H1 (cell line): ENCODE data around the gene RGS17.

Experiments used
- ATF3 ChIP-seq: IDR thresholded peaks from 2 replicates; pipeline ENCODE4 v1.6.1; 2011; ENCODE audit warnings: low read depth, mild to moderate bottlenecking, low read length; ENCODE audit not compliant: insufficient read depth
- CEBPB ChIP-seq: IDR thresholded peaks from 2 replicates; pipeline ENCODE4 v1.6.1; 2012; ENCODE audit warnings: low read depth, low read length
- CREB1 ChIP-seq: IDR thresholded peaks from 2 replicates; pipeline ENCODE4 v1.6.1; 2012; ENCODE audit warnings: inconsistent platforms
- CTCF ChIP-seq, 3 experiments: IDR thresholded peaks; 1 replicate in 2 of 3; 2 replicates in 1 of 3; pipeline versions ENCODE4 v1.5.1 to v1.6.1; 2011; ENCODE audit warnings: low read length in 3 of 3, mild to moderate bottlenecking in 3 of 3, inconsistent platforms in 2 of 3, low read depth in 1 of 3, moderate library complexity in 1 of 3; ENCODE audit not compliant: insufficient read depth in 1 of 3; ENCODE audit errors: control extremely low read depth in 1 of 3
- EP300 ChIP-seq, 2 experiments: IDR thresholded peaks; 1 replicate in 1 of 2; 2 replicates in 1 of 2; pipeline ENCODE4 v1.6.1; 2011 to 2012; ENCODE audit warnings: low read depth in 2 of 2, low read length in 2 of 2, mild to moderate bottlenecking in 2 of 2, borderline replicate concordance in 1 of 2, inconsistent platforms in 1 of 2, moderate library complexity in 1 of 2
- EZH2 ChIP-seq: fragments of 200-600 bp; sonication (generic); IDR thresholded peaks from 2 replicates; pipeline ENCODE4 v1.7.1; 2012; ENCODE audit warnings: low read depth, mild to moderate bottlenecking, moderate library complexity, low read length, inconsistent platforms; ENCODE audit not compliant: severe bottlenecking
- MAX ChIP-seq: IDR thresholded peaks from 2 replicates; pipeline ENCODE4 v1.6.1; 2012; ENCODE audit warnings: inconsistent platforms
- POLR2A ChIP-seq, 2 experiments: IDR thresholded peaks; 1 replicate in 1 of 2; 2 replicates in 1 of 2; pipeline ENCODE4 v1.6.1; 2011; ENCODE audit warnings: low read depth in 2 of 2, low read length in 2 of 2, mild to moderate bottlenecking in 2 of 2; ENCODE audit errors: control extremely low read depth in 1 of 2
- SIN3A ChIP-seq, 2 experiments: IDR thresholded peaks in 1 of 2; conservative IDR thresholded peaks in 1 of 2; 2 replicates each; pipeline ENCODE4 v1.6.1; 2011 to 2012; ENCODE audit warnings: low read length in 2 of 2, improper control_type of control experiment in 1 of 2, low read depth in 1 of 2, mild to moderate bottlenecking in 1 of 2
- YY1 ChIP-seq: IDR thresholded peaks from 2 replicates; pipeline ENCODE4 v1.6.1; 2011; ENCODE audit warnings: low read depth, mild to moderate bottlenecking, low read length

GRCh38 chr6:153087436-153087835 is 43.6 kb downstream of the RGS17 start:
- TF ChIP-seq EP300 (IDR thresholded peaks at IDR 0.05; ENCODE audit: borderline replicate concordance in 1 of 2, low read depth in 2 of 2, low read length in 2 of 2): no peak
- TF ChIP-seq POLR2A (IDR thresholded peaks at IDR 0.05; ENCODE audit: control extremely low read depth in 1 of 2, low read depth in 2 of 2, low read length in 2 of 2): no peak
- no peak for TF ChIP-seq EZH2
- no peak for TF ChIP-seq CTCF (IDR thresholded peaks at IDR 0.05; ENCODE audit: control extremely low read depth in 1 of 3, insufficient read depth in 1 of 3, low read depth in 1 of 3, low read length in 3 of 3)
- no peak for TF ChIP-seq MAX
- TF ChIP-seq CREB1: no peak
- TF ChIP-seq SIN3A (conservative IDR thresholded peaks at IDR 0.05 in 1 of 2, IDR thresholded peaks at IDR 0.05 in 1 of 2; ENCODE audit: low read depth in 1 of 2, low read length in 2 of 2): no peak
- no peak for TF ChIP-seq CEBPB
- no peak for TF ChIP-seq YY1
- TF ChIP-seq ATF3: no peak
